Gastrocnemius medialis (tissue), 4 donors: ENCODE data around the gene DOLPP1. TPM values are rescaled to one million over a fixed set of nuclear protein-coding genes. Genes with fewer than 3 reads are reported as not detected.

Experiments used
- ATAC-seq, 2 donors: fragments of 150-250 bp; one replicate each; pipeline ENCODE4 v1.9.1; 2016
- DNase-seq, 2 donors: peaks; one replicate each; pipeline ENCODE4 v3.0.0-alpha.2; 2019
- H3K27ac ChIP-seq, 4 donors: fragments of 200-600 bp; sonication (generic); 1 replicate in 1 of 4; 2 replicates in 3 of 4; pipeline ENCODE4 v1.5.1; 2016 to 2018; ENCODE audit warnings: mild to moderate bottlenecking in 2 of 4, moderate library complexity in 1 of 4
- H3K27me3 ChIP-seq, 3 donors: fragments of 200-600 bp; sonication (generic) in 2 of 3; 1 replicate in 1 of 3; 2 replicates in 2 of 3; pipeline versions ENCODE4 v1.5.1 to v1.6.0; 2016 to 2019; ENCODE audit warnings: mild to moderate bottlenecking in 1 of 3, moderate library complexity in 1 of 3
- H3K36me3 ChIP-seq, 2 donors: fragments of 200-600 bp; sonication (generic) in 1 of 2; one replicate each; pipeline ENCODE4 v1.5.1; 2017 to 2018
- H3K4me1 ChIP-seq, 2 donors: fragments of 200-600 bp; sonication (generic) in 1 of 2; one replicate each; pipeline ENCODE4 v1.5.1; 2016 to 2017; ENCODE audit warnings: mild to moderate bottlenecking in 2 of 2
- H3K4me3 ChIP-seq, 4 donors: fragments of 200-600 bp; sonication (generic) in 3 of 4; 1 replicate in 1 of 4; 2 replicates in 3 of 4; pipeline ENCODE4 v1.5.1; 2016 to 2019; ENCODE audit warnings: mild to moderate bottlenecking in 2 of 4
- H3K9me3 ChIP-seq, 3 donors: fragments of 200-600 bp; sonication (generic) in 2 of 3; 1 replicate in 1 of 3; 2 replicates in 2 of 3; pipeline ENCODE4 v1.5.1; 2016 to 2019
- CTCF ChIP-seq, 5 experiments: fragments of 450-650 bp in 3 of 5; fragments of 200-600 bp in 2 of 5; sonication (generic) in 2 of 5; IDR thresholded peaks in 4 of 5; conservative IDR thresholded peaks in 1 of 5; 1 replicate in 4 of 5; 2 replicates in 1 of 5; pipeline ENCODE4 v1.5.1; 2016 to 2019; ENCODE audit warnings: antibody characterized with exemption in 5 of 5, mild to moderate bottlenecking in 3 of 5, moderate library complexity in 3 of 5
- POLR2A ChIP-seq, 2 donors: fragments of 450-650 bp; IDR thresholded peaks; one replicate each; pipeline ENCODE4 v1.6.1; 2017; ENCODE audit warnings: antibody characterized with exemption in 2 of 2, mild to moderate bottlenecking in 2 of 2, moderate library complexity in 2 of 2
- in situ Hi-C, 4 donors: fragments of 200-750 bp; cut with MboI; loops; one replicate each; pipeline versions ENCODE4 v1.15.0 to v1.8.0; 2017; ENCODE audit warnings: low sequenced_read_pairs in 4 of 4
- intact Hi-C: fragments of 100-400 bp; cut with DNase I; formaldehyde crosslinking; loops from one replicate; pipeline ENCODE4 v1.15.1; 2023; ENCODE audit warnings: low total_unique reads
- total RNA-seq, 4 donors: library from RNA; depleted of rRNA; stranded (reverse); fragments of >200 nt; gene quantifications; one replicate each; pipeline versions ENCODE4 v1.1.0 to v1.2.3, GENCODE V29; 2016

The DOLPP1 gene
- total RNA-seq, 4 donors from 2014 or later, result 1.6 to 4.7 (median 2.8) TPM

- intact Hi-C loops, result no loop called here
- in situ Hi-C loops, result no loop called here
Measured at GRCh38 chr9:129040113-129040643, 40.7 kb upstream of the DOLPP1 start.

GRCh38 chr9:129042016-129042415 is 38.9 kb upstream of the DOLPP1 start:
- TF ChIP-seq POLR2A (IDR thresholded peaks at IDR 0.05), result no peak
- no peak for TF ChIP-seq CTCF (IDR thresholded peaks at IDR 0.05 in 4 of 5, conservative IDR thresholded peaks at IDR 0.05 in 1 of 5)
- Histone ChIP-seq H3K4me1 (peaks cover 11 to 17% of the 10 kb centered on the region in 2 donors), H3K9me3 (no peaks in the 10 kb centered on the region), H3K4me3 (no peak overlapping the region), H3K27ac (no peak overlapping the region), H3K36me3 (peaks cover 0 to 40% of the 10 kb centered on the region in 2 donors), H3K27me3 (no peaks in the 10 kb centered on the region)
- intact Hi-C loops (no loop called here), in situ Hi-C loops (no loop called here)
- ATAC-seq, result no peak
- DNase-seq, result no peak

More at GRCh38 chr9:129040113-129040643, 40.7 kb upstream of the DOLPP1 start:
- H3K27ac ChIP-seq, result no peak overlapping the region
- H3K36me3 ChIP-seq, result peaks cover 0 to 30% of the 10 kb centered on the region in 2 donors
- no peak for ATAC-seq
- DNase-seq, result no peak
- TF ChIP-seq CTCF (IDR thresholded peaks at IDR 0.05 in 4 of 5, conservative IDR thresholded peaks at IDR 0.05 in 1 of 5), result no peak
- TF ChIP-seq POLR2A (IDR thresholded peaks at IDR 0.05), result no peak
- no peaks in the 10 kb centered on the region for H3K27me3 ChIP-seq
- no peak overlapping the region for H3K4me3 ChIP-seq
- H3K4me1 ChIP-seq, result peaks cover 18 to 21% of the 10 kb centered on the region in 2 donors
- no peaks in the 10 kb centered on the region for H3K9me3 ChIP-seq

GRCh38 chr9:129052592-129052991 is 28.3 kb upstream of the DOLPP1 start:
- in situ Hi-C loops (no loop called here), intact Hi-C loops (no loop called here)
- H3K27ac ChIP-seq, result peak overlapping the region in 2 of 4 donors; percentile 36 to 56
- H3K4me1 ChIP-seq, result no peaks in the 10 kb centered on the region
- peak; percentile 61 to 87 for DNase-seq
- peak; percentile 68 to 93 for ATAC-seq
- TF ChIP-seq POLR2A (IDR thresholded peaks at IDR 0.05), result no peak
- TF ChIP-seq CTCF (IDR thresholded peaks at IDR 0.05 in 4 of 5, conservative IDR thresholded peaks at IDR 0.05 in 1 of 5), result no peak
- peaks cover 0 to 46% of the 10 kb centered on the region in 2 donors for H3K36me3 ChIP-seq
- no peaks in the 10 kb centered on the region for H3K9me3 ChIP-seq
- H3K27me3 ChIP-seq, result no peaks in the 10 kb centered on the region
- no peak overlapping the region for H3K4me3 ChIP-seq

GRCh38 chr9:129053020-129053419 is 27.9 kb upstream of the DOLPP1 start:
- H3K27ac ChIP-seq, result peak overlapping the region in 1 of 4 donors; percentile 56
- H3K36me3 ChIP-seq, result peaks cover 0 to 42% of the 10 kb centered on the region in 2 donors

More at GRCh38 chr9:129053020-129053419, 27.9 kb upstream of the DOLPP1 start:
- TF ChIP-seq POLR2A (IDR thresholded peaks at IDR 0.05), result no peak
- TF ChIP-seq CTCF (IDR thresholded peaks at IDR 0.05 in 4 of 5, conservative IDR thresholded peaks at IDR 0.05 in 1 of 5), result no peak
- Histone ChIP-seq H3K4me1 (no peaks in the 10 kb centered on the region), H3K4me3 (no peak overlapping the region), H3K9me3 (no peaks in the 10 kb centered on the region), H3K27me3 (no peaks in the 10 kb centered on the region)
- ATAC-seq, result no peak
- in situ Hi-C loops (no loop called here), intact Hi-C loops (no loop called here)
- no peak for DNase-seq
